Progenitor cell of endocrine pancreas (in vitro differentiated cells): ENCODE data around the gene LHFPL5. TPM values are rescaled to one million over a fixed set of nuclear protein-coding genes. Genes with fewer than 3 reads are reported as not detected.

Source experiments
- DNase-seq: peaks from one replicate; pipeline ENCODE4 v3.0.0; 2021; ENCODE audit warnings: low spot score; ENCODE audit not compliant: unreplicated experiment
- H3K27ac Mint-ChIP-seq: 2 replicates; pipeline ENCODE4 v1.8.0; 2021; ENCODE audit warnings: mild to moderate bottlenecking, moderate library complexity, mixed read lengths
- H3K27me3 Mint-ChIP-seq: 2 replicates; pipeline ENCODE4 v1.8.0; 2021; ENCODE audit warnings: mixed read lengths
- H3K36me3 Mint-ChIP-seq: 2 replicates; pipeline ENCODE4 v1.8.0; 2022; ENCODE audit warnings: mixed read lengths; ENCODE audit not compliant: insufficient read depth
- H3K4me1 Mint-ChIP-seq: 2 replicates; pipeline ENCODE4 v1.8.0; 2021; ENCODE audit warnings: low read depth, mixed read lengths
- H3K4me3 Mint-ChIP-seq: 2 replicates; pipeline ENCODE4 v1.8.0; 2021; ENCODE audit warnings: low read depth, mild to moderate bottlenecking, moderate library complexity, mixed read lengths
- H3K9me3 Mint-ChIP-seq: 2 replicates; pipeline ENCODE4 v1.8.0; 2021; ENCODE audit warnings: low read depth, mixed read lengths
- CTCF ChIP-seq: fragments of 200-600 bp; sonication (generic); IDR thresholded peaks from one replicate; pipeline ENCODE4 v1.5.0; 2021; ENCODE audit warnings: antibody characterized with exemption, mild to moderate bottlenecking; ENCODE audit not compliant: unreplicated experiment
- total RNA-seq: library from RNA; stranded (reverse); gene quantifications from 2 replicates; pipeline ENCODE4 v1.2.1, GENCODE V29; 2021

LHFPL5 gene
- total RNA-seq, 1 donor from 2014 or later, result not detected

DNA sequence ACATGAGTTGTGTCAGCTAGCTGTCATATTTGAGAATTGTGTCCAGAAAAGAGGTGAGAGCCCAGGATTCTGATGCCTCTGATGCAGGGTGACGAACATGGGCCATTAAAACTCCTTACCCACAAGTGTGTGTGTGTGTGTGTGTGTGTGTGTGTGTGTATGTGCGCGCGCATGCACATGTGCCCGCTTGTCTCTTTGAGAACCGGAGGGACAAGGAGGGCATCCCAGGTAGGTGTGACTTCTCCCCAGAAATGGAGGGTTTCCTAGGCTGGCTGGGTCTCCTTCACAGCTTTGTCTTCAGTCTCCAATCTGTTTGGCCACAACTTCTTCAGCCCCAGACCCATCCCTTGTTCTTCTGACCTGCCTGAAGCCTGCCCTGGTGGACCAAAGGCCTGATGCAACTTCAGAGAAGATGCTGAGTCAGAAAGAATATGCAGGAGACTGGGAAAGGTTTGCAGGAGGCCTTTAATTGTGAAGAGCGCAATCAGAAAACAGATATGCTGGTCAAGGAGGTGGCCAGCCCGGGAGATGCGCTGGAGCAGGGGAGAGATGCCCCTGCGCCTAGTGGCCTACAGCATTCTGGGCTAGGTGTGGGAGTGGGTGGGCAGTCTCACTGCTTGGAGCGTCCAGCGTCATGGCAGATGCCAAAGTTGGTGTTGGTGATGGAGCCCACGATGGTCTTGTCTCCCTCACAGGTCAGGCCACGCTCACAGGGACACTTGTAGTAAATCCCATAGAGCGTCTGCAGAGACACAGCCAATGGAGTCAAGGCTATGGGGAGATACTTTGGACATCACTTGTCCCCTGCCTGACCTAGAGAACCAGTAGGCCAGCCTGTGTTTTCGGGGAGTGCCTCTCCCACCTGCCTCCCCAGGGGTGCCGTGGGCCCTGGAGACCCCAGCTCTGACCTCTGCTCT, 10.4 kb upstream of the LHFPL5 start:
- no peak for DNase-seq
- Mint-ChIP-seq H3K4me1 (peaks cover 3% of the 10 kb centered on the region), H3K27ac (no peak overlapping the region), H3K36me3 (no peaks in the 10 kb centered on the region), H3K27me3 (peaks cover 15% of the 10 kb centered on the region), H3K9me3 (no peaks in the 10 kb centered on the region), H3K4me3 (no peak overlapping the region)
- no peak for TF ChIP-seq CTCF

- Mint-ChIP-seq H3K27me3 (peaks cover 11% of the 10 kb centered on the region), H3K4me3 (no peak overlapping the region), H3K4me1 (peaks cover 3% of the 10 kb centered on the region), H3K9me3 (no peaks in the 10 kb centered on the region), H3K36me3 (no peaks in the 10 kb centered on the region), H3K27ac (no peak overlapping the region)
- DNase-seq, result no peak
- no peak for TF ChIP-seq CTCF
These were observed 9.6 kb upstream of the LHFPL5 start for GRCh38 chr6:35795453-35796071.

GRCh38 chr6:35796236-35796635, 8.9 kb upstream of the LHFPL5 start:
- DNase-seq, result no peak
- Mint-ChIP-seq H3K27me3 (peaks cover 9% of the 10 kb centered on the region), H3K27ac (no peak overlapping the region), H3K36me3 (no peaks in the 10 kb centered on the region), H3K4me3 (no peak overlapping the region), H3K4me1 (peaks cover 3% of the 10 kb centered on the region), H3K9me3 (no peaks in the 10 kb centered on the region)
- TF ChIP-seq CTCF, result no peak

DNA sequence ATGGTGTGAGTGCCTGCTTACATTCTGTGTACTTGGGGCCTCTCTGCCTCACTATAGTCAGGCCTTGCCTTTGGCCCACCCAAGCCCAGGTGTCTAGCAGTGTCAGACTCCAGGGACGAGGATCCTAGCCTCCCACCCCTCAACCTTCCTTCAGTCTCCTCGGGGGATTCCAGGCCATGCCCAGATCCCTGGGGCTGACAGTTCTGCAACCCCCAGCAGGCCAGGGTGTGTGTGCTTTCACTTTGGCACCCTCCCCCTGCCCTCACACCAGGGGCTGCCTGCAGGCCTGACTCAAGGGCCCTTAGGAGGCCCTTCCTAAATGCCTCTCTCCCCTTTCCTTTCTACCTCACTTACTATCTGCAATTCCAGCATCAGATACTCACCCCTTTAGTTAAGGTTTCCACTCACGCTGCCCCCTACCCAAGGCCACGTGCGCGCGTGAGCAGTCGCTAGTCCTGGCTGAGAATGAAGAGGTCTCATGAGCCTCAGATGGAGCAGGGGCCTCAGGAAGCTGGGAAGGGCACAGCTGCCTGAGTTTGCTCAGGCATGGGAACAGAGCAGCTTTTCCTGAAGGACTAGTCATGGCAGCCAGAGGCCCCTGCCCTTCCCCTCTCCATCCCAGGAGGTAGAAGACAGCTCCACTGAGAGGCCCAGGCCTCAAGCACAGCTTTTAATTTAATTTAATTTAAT, 7.2 kb upstream of the LHFPL5 start:
- no peaks in the 10 kb centered on the region for H3K9me3 Mint-ChIP-seq
- no peak for DNase-seq
- peak overlapping the region; percentile 84 for H3K27ac Mint-ChIP-seq
- H3K4me1 Mint-ChIP-seq, result peaks cover 3% of the 10 kb centered on the region
- H3K27me3 Mint-ChIP-seq, result peaks cover 5% of the 10 kb centered on the region
- no peak for TF ChIP-seq CTCF
- H3K36me3 Mint-ChIP-seq, result no peaks in the 10 kb centered on the region
- H3K4me3 Mint-ChIP-seq, result no peak overlapping the region

- Mint-ChIP-seq H3K4me1 (peaks cover 3% of the 10 kb centered on the region), H3K4me3 (no peak overlapping the region), H3K9me3 (no peaks in the 10 kb centered on the region), H3K27ac (no peak overlapping the region), H3K36me3 (no peaks in the 10 kb centered on the region), H3K27me3 (peaks cover under 1% of the 10 kb centered on the region)
- DNase-seq, result no peak
- no peak for TF ChIP-seq CTCF
These were observed 6.4 kb upstream of the LHFPL5 start for GRCh38 chr6:35798706-35799105.
